ENCODE measurements around the gene HSP90AB1.

HSP90AB1 gene

GRCh38 chr6:44246663-44247337 is at the start of gene HSP90AB1 (continued):
- TF ChIP-seq ZNF391 (tag by site-specific recombination; IDR thresholded peaks at IDR 0.05; ENCODE audit: borderline replicate concordance, low read depth), result peak; percentile 98
- TF ChIP-seq TCF7L2 (IDR thresholded peaks at IDR 0.05; ENCODE audit: borderline replicate concordance, low read depth, low read length), result no peak; the same call in 1 of the 2 replicates
- no peak for TF ChIP-seq BCL11B (tag by site-specific recombination; IDR thresholded peaks at IDR 0.05; ENCODE audit: low read depth)
- TF ChIP-seq ZBTB7A (tag by site-specific recombination; IDR thresholded peaks at IDR 0.05; ENCODE audit: low read depth), result peak; percentile 23
- TF ChIP-seq PRDM1 (tag by site-specific recombination; IDR thresholded peaks at IDR 0.05), result no peak
- peak; percentile 72; the same call in 1 of the 2 replicates for TF ChIP-seq ZNF335 (tag by site-specific recombination; conservative IDR thresholded peaks at IDR 0.05)
- TF ChIP-seq ZNF433 (tag by site-specific recombination; IDR thresholded peaks at IDR 0.05; ENCODE audit: low read depth), result no peak
- TF ChIP-seq, protein P1, sequence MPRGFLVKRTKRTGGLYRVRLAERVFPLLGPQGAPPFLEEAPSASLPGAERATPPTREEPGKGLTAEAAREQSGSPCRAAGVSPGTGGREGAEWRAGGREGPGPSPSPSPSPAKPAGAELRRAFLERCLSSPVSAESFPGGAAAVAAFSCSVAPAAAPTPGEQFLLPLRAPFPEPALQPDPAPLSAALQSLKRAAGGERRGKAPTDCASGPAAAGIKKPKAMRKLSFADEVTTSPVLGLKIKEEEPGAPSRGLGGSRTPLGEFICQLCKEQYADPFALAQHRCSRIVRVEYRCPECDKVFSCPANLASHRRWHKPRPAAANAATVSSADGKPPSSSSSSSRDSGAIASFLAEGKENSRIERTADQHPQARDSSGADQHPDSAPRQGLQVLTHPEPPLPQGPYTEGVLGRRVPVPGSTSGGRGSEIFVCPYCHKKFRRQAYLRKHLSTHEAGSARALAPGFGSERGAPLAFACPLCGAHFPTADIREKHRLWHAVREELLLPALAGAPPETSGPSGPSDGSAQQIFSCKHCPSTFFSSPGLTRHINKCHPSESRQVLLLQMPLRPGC (tag by site-specific recombination; IDR thresholded peaks at IDR 0.05), result peak; percentile 72
- no peak for TF ChIP-seq ZNF704 (tag by site-specific recombination; IDR thresholded peaks at IDR 0.05)
- TF ChIP-seq ZNF423 (tag by site-specific recombination; IDR thresholded peaks at IDR 0.05), result no peak
- TF ChIP-seq, protein P2, sequence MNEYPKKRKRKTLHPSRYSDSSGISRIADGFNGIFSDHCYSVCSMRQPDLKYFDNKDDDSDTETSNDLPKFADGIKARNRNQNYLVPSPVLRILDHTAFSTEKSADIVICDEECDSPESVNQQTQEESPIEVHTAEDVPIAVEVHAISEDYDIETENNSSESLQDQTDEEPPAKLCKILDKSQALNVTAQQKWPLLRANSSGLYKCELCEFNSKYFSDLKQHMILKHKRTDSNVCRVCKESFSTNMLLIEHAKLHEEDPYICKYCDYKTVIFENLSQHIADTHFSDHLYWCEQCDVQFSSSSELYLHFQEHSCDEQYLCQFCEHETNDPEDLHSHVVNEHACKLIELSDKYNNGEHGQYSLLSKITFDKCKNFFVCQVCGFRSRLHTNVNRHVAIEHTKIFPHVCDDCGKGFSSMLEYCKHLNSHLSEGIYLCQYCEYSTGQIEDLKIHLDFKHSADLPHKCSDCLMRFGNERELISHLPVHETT (tag by site-specific recombination; IDR thresholded peaks at IDR 0.05), result peak; percentile 95
- peak; percentile 31; the same call in 1 of the 2 replicates for TF ChIP-seq CTCF (tag by site-specific recombination; IDR thresholded peaks at IDR 0.05)
- no peak for TF ChIP-seq ZNF677 (tag by site-specific recombination; IDR thresholded peaks at IDR 0.05)
- TF ChIP-seq SETDB1 (IDR thresholded peaks at IDR 0.05; ENCODE audit: insufficient read length, low read length), result no peak
- TF ChIP-seq ZNF239 (tag by site-specific recombination; IDR thresholded peaks at IDR 0.05), result peak; percentile 85; the same call in 1 of the 2 replicates
- TF ChIP-seq GLIS2 (tag by site-specific recombination; IDR thresholded peaks at IDR 0.05), result no peak; the same call in 1 of the 2 replicates
- peak; percentile 85 for TF ChIP-seq ZNF501 (tag by site-specific recombination; IDR thresholded peaks at IDR 0.05)
- peak; percentile 84 for TF ChIP-seq ZFP37 (tag by site-specific recombination; IDR thresholded peaks at IDR 0.05)
- TF ChIP-seq SP2 (tag by site-specific recombination; IDR thresholded peaks at IDR 0.05), result peak; percentile 70
- TF ChIP-seq, protein P3, sequence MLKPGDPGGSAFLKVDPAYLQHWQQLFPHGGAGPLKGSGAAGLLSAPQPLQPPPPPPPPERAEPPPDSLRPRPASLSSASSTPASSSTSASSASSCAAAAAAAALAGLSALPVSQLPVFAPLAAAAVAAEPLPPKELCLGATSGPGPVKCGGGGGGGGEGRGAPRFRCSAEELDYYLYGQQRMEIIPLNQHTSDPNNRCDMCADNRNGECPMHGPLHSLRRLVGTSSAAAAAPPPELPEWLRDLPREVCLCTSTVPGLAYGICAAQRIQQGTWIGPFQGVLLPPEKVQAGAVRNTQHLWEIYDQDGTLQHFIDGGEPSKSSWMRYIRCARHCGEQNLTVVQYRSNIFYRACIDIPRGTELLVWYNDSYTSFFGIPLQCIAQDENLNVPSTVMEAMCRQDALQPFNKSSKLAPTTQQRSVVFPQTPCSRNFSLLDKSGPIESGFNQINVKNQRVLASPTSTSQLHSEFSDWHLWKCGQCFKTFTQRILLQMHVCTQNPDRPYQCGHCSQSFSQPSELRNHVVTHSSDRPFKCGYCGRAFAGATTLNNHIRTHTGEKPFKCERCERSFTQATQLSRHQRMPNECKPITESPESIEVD (tag by site-specific recombination; IDR thresholded peaks at IDR 0.05), result no peak
- TF ChIP-seq KLF17 (tag by site-specific recombination; IDR thresholded peaks at IDR 0.05), result peak; percentile 77
- TF ChIP-seq ZNF184 (tag by site-specific recombination; IDR thresholded peaks at IDR 0.05), result no peak
- peak; percentile 96 for TF ChIP-seq ZNF2 (tag by site-specific recombination; IDR thresholded peaks at IDR 0.05)
- TF ChIP-seq FEZF1 (tag by site-specific recombination; IDR thresholded peaks at IDR 0.05), result no peak
- peak; percentile 100 for TF ChIP-seq ZFP69B (tag by site-specific recombination; IDR thresholded peaks at IDR 0.05)
- TF ChIP-seq ZNF561 (tag by site-specific recombination; IDR thresholded peaks at IDR 0.05; ENCODE audit: borderline replicate concordance), result no peak
- 0 out of 2 replicates have a peak, but pooled peaks have one; percentile 44 for TF ChIP-seq ZNF280D (tag by site-specific recombination; IDR thresholded peaks at IDR 0.05)
- TF ChIP-seq ZNF23 (tag by site-specific recombination; IDR thresholded peaks at IDR 0.05; ENCODE audit: borderline replicate concordance), result 0 out of 2 replicates have a peak, but pooled peaks have one; percentile 39
